Posterior vena cava (tissue), 2 donors: ENCODE measurements around the gene HOXD4. TPM values are rescaled to one million over a fixed set of nuclear protein-coding genes. Genes with fewer than 3 reads are reported as not detected.

Source experiments
- DNase-seq: peaks from one replicate; pipeline ENCODE4 v3.0.0-alpha.2; 2020; ENCODE audit warnings: low spot score
- intact Hi-C, 2 donors: fragments of 100-400 bp; cut with DNase I; formaldehyde crosslinking; loops; one replicate each; pipeline versions ENCODE4 v1.14.1 to v1.14.2; 2022 to 2023
- total RNA-seq, 2 donors: library from RNA; stranded (reverse); fragmentation: NEBNext Ultra II Directional; extraction: Animal tissue kit (Norgen Biotek cat#: 25700); gene quantifications; one replicate each; pipeline ENCODE4 v1.2.1, GENCODE V29; 2021
- donor health status: DM: yes; HTN: yes; CAD: no.
- donor health status: DM: yes; HTN: yes; CAD: no.

HOXD4 gene
- total RNA-seq, 2 donors from 2014 or later, result 7.2 to 9.9 TPM

- peak; percentile 78 for DNase-seq
- intact Hi-C loops, result loop anchor here (5.0 kb wide), 1 partner anchor 501 kb away; no protein-coding TSS in a partner anchor
Observed at GRCh38 chr2:176136374-176137251, 14.7 kb upstream of the HOXD4 start.

DNA sequence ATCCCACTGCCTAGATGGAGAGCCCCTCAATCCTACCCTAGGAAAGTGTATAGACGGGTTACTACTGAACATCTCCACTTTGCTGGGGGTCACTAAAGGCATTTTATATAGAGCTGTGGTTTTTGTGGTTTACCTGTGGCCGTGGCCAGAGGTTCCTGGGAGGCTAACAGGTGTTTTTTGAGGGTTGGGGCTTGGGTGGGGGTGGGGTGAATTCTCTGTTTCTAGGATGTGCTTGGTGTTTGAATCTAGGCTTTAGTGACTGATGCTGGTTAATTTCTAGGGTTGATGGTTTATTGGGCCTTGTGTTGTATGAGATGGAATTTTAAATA lies 14.1 kb upstream of the HOXD4 start:
- intact Hi-C loops, result loop anchor here (5.0 kb wide), 1 partner anchor 500 kb away; no protein-coding TSS in a partner anchor
- no peak for DNase-seq

GRCh38 chr2:176137906-176138305 lies 13.4 kb upstream of the HOXD4 start:
- DNase-seq, result no peak
- intact Hi-C loops, result loop anchor here (5.0 kb wide), 1 partner anchor 499 kb away; no protein-coding TSS in a partner anchor

DNA sequence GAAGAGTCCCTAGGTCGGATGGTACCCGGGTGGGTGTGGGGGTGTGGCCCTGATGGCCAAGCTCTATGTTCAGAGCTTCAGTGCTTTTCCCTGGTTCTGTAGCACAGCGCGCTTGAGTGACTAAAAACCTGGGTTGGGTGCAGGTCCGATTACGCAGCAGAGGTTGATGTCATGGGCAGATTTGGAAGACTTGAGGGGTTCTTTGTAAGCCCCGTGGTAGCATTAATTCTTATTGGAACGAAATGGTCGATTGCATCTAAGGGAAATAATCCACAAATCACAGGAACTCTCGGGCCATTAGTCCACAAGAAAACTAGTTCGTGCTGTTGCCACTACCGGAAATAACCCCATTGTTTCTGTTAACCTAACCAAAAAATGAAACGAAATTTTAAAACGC lies 12.8 kb upstream of the HOXD4 start:
- DNase-seq, result no peak
- intact Hi-C loops, result loop anchor here (5.0 kb wide), 1 partner anchor 499 kb away; no protein-coding TSS in a partner anchor

DNA sequence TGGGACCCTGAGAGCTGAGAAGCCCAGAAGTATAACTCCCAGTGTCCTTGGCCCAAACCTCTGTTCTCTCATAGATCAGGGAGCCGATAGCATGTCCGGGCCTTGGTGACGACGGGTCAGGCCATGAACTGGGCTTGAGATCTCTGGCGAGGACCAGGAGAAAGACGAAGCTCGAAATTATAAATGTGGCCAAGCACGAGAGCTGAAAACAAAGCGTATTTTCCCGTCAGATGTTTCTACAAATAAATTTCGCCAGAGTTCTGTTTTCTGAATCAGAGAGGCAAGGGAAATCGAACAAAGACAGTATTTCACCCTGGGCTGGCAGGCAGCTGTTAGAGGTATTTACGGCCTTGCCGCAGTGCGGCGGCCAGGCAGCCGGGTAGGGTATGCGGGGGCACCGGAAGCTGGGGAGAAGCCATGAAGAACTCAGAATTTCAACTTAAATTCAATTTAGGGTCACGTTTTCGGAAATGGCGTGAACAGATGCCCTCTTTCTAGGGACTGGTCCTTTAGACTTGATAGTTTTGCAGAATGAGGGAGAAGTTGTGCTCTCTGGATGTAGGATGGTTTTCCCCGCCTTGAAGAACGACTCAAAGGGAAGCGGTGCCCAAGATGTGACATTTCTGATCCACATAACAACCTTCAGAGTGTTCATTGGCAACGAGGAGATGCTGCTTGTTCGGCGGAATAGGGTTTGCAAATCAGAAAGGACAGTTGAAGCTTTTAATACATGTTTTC lies 12.3 kb upstream of the HOXD4 start:
- intact Hi-C loops, result loop anchor here (5.0 kb wide), 1 partner anchor 498 kb away; no protein-coding TSS in a partner anchor
- no peak for DNase-seq

- DNase-seq, result no peak
Observed at GRCh38 chr2:176139661-176140512, 11.5 kb upstream of the HOXD4 start.

DNA sequence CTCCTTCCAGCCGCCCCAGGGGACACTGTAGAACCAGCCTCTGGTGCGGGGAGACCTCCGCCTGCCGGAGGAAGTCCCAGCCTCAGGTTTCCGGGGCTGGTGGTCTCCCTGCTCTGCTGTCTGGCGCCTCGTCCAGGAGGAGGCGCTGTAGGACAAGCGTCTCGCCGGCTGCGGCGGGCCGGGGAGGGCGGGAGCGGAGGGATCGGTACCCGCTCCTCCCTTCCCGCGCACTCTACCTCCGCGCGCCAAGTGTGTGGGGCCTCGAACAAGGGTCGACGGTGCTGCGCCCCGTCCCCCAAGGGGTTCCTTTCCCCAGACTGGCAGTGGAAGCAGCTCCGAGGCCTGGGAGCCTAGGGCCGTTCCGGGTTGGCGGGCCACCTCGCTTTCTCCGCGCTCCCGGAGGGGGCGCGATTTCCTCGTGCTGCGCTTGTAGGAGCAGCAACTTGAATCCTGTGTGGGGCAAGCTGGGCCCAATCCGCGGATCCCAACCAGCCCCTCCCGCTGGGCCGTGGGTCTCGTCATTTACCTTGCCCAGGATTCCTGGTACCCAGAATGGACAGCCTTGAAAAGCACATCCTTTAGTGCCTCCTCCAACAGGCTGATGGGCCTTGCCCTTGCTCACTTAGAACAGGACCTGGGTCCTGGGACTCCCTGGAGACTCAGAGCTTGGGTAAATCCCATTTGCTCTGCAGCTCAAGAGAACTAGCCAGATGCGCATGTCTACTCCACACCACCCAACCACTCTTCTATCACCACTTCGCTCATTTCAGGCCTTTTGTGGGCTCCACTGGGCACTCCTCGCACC lies 10.6 kb upstream of the HOXD4 start:
- intact Hi-C loops, result loop anchor here (2.0 to 10.0 kb wide), 4 partner anchors 312 to 414 kb away; no protein-coding TSS in a partner anchor
- peak; percentile 92 for DNase-seq

More at GRCh38 chr2:176139661-176140512, 11.5 kb upstream of the HOXD4 start:
- intact Hi-C loops, result loop anchor here (2.0 to 10.0 kb wide), 5 partner anchors 312 to 497 kb away; no protein-coding TSS in a partner anchor

DNA sequence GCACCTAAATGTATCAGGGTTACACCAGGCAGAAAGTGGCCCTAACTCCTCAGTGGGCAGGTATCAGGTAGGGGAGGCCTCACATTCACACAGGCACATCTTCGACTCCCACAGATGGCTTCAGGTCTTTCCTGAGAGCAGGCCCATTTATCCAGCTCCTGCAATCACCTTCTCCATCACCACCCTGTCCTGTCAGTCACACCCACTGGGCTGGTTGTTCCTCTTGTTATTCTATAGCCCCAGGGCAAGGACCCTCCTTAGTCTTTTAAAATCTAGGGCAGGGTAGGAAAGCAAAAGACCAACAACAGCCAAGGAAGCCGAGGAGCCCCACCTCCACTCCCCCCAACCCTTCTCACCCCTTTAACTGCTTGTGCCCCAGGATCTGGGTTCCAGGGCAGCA lies 9.1 kb upstream of the HOXD4 start:
- intact Hi-C loops, result loop anchor here (5.0 to 10.0 kb wide), 3 partner anchors 310 to 413 kb away; no protein-coding TSS in a partner anchor
- no peak for DNase-seq

GRCh38 chr2:176145085-176145969 lies 6.0 kb upstream of the HOXD4 start:
- intact Hi-C loops, result loop anchor here in 1 of 2 donors (10.0 kb wide), 1 partner anchor 409 kb away; no protein-coding TSS in a partner anchor

DNA sequence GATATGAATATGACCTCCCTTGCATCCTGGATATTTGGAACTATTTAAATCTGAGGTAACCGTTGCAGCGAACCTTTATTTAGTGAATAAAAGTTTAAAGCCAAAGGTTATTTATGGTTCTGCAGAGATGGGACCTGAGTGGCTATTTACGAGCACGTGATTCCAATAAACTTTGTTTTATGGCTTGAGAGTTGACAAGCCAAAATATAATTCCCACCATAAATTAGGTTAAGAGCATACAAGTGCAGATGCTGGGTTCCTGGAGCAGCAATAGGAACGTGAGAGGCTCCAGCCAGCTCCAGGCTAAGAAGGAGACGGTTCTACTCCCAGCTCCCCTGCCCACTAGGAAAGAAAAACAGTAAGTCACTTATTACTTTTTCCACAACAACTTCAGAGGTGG lies 5.2 kb upstream of the HOXD4 start:
- no peak for DNase-seq
- intact Hi-C loops, result loop anchor here in 1 of 2 donors (10.0 kb wide), 1 partner anchor 409 kb away; no protein-coding TSS in a partner anchor

More at GRCh38 chr2:176145085-176145969, 6.0 kb upstream of the HOXD4 start:
- DNase-seq, result no peak

DNA sequence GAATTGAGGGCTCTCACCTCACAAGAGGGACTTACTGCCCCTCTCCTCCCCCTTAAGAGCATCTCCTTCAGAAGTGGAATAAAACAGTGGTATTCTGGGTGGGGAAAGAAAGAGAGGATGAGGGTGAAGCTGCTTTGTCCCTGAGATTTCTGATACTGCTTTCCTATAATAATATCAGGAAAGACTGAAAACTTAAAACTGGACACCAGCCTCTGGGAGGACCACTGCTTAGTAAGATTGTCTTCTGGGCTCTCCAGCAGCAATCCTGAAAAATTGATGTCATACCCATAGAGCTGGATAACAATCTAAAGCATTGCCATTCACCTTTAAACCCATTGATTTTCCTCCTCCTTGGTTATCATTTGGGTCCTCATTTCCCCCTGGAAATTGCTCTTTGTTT lies 4.7 kb upstream of the HOXD4 start:
- intact Hi-C loops, result loop anchor here in 1 of 2 donors (10.0 kb wide), 1 partner anchor 408 kb away; no protein-coding TSS in a partner anchor
- no peak for DNase-seq

DNA sequence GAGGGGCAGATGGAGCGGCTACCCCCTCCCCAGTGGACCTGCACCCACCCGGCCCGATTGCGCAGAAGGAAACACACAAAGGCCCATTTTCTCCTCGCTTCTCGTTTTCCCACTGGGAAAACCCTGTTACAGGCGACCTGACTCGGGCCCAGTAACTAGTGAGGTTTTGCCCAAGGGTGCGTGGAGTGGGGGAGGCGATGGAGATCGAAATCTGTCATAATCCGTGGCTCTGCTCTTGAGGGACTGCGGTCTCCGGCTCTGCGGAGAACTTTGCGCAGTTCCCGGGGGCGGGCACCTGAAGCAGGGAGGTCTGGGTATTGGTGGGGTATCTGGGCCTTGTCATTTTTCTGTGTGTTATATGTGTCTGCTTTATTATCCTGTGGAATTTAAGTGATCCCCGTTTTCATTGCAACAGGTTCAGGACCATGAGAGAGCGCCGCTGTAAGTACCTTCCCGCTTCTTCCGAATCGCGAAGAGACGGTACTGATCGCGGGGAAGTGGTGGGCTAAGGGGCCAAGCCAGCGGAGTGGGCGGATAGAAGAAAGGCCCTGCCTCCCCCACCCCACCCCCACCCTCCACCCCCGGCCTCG lies 4.0 kb upstream of the HOXD4 start:
- DNase-seq, result no peak
- intact Hi-C loops, result loop anchor here in 1 of 2 donors (10.0 kb wide), 1 partner anchor 407 kb away; no protein-coding TSS in a partner anchor

GRCh38 chr2:176147800-176148496 lies 3.4 kb upstream of the HOXD4 start:
- intact Hi-C loops, result loop anchor here in 1 of 2 donors (10.0 kb wide), 1 partner anchor 407 kb away; no protein-coding TSS in a partner anchor
- DNase-seq, result no peak

- intact Hi-C loops, result loop anchor here in 1 of 2 donors (10.0 kb wide), 1 partner anchor 406 kb away; no protein-coding TSS in a partner anchor
- DNase-seq, result no peak
Observed at GRCh38 chr2:176148751-176149421, 2.5 kb upstream of the HOXD4 start.

DNA sequence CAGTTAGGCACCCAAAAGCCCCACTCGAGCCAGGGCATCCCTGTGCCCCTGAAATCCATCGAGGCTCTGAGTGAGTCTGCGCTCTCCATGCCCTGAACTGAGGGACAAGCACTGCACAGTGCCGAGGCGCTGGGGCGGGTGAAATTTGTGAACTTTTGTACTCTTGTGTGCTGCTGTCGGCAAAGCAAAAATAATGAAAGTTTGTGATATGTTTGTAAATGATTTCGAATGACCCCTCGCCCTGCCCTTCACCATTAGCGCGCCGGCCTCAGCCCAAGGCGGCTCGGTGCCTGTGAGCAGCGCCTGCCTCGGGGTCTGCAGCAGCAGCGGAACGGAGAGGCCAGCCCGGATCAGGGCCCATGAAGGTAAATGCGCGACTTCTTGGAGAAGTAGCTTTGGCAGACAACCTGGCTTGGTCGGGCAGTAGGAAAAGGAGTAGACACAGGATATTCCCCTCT lies 1.8 kb upstream of the HOXD4 start:
- intact Hi-C loops, result loop anchor here in 1 of 2 donors (10.0 kb wide), 1 partner anchor 405 kb away; no protein-coding TSS in a partner anchor
- no peak for DNase-seq
